Endothelial cell of umbilical vein (primary cell): ENCODE results near the gene HMCES. TPM values are rescaled to one million over a fixed set of nuclear protein-coding genes. Genes with fewer than 3 reads are reported as not detected.

Source experiments
- BruUV-seq: library from RNA; stranded (reverse); fragments of 400-500 nt; replicated peaks from 2 replicates; lab custom pipeline; 2021; lab: Mats Ljungman, UMichigan
- CTCF ChIA-PET: fragments of 300-600, 350-600 bp; sonication (Branson Sonifier 250); formaldehyde crosslinking; loops from one replicate; lab custom pipeline; 2021; ENCODE audit warnings: antibody characterized with exemption, inconsistent platforms; lab: Charles Lee
- POLR2A ChIA-PET: fragments of 300-600, 350-600 bp; sonication (Branson Sonifier 250); formaldehyde crosslinking; loops from one replicate; lab custom pipeline; 2021; ENCODE audit warnings: antibody characterized with exemption, inconsistent platforms; lab: Charles Lee
- DNase-seq: peaks from one replicate; pipeline ENCODE4 v3.0.0-alpha.2; 2011; ENCODE audit warnings: low read depth, low spot score
- FAIRE-seq: peaks from 2 replicates; lab custom pipeline; 2011; peaks lifted over from hg19 to GRCh38; lab: Jason Lieb, UNC
- H2AFZ ChIP-seq: 2 replicates; pipeline ENCODE4 v1.6.0; 2012; ENCODE audit warnings: low read depth, low read length, control low read depth, inconsistent platforms
- H3K27ac ChIP-seq: 2 replicates; pipeline ENCODE4 v1.5.1; 2011; ENCODE audit warnings: low read depth, mild to moderate bottlenecking, control low read depth, low read length, moderate library complexity; ENCODE audit not compliant: insufficient read depth
- H3K27me3 ChIP-seq, 2 experiments: 2 replicates each; pipeline versions ENCODE4 v1.6.0 to v1.6.1; 2011; ENCODE audit warnings: low read length in 2 of 2, mixed read lengths in 1 of 2; ENCODE audit not compliant: control insufficient read depth in 2 of 2, insufficient read depth in 2 of 2
- H3K36me3 ChIP-seq, 2 experiments: 2 replicates in 1 of 2; 3 replicates in 1 of 2; pipeline ENCODE4 v1.5.1; 2011; ENCODE audit warnings: low read length in 2 of 2, mild to moderate bottlenecking in 1 of 2, moderate library complexity in 1 of 2; ENCODE audit not compliant: control insufficient read depth in 2 of 2, insufficient read depth in 2 of 2; ENCODE audit errors: extremely low read depth in 1 of 2
- H3K4me1 ChIP-seq: 3 replicates; pipeline ENCODE4 v1.5.1; 2011; ENCODE audit warnings: mild to moderate bottlenecking, low read length; ENCODE audit not compliant: control insufficient read depth, insufficient read depth; ENCODE audit errors: extremely low read depth
- H3K4me2 ChIP-seq: 2 replicates; pipeline ENCODE4 v1.6.1; 2011; ENCODE audit warnings: low read length, control low read depth, mixed read lengths; ENCODE audit not compliant: insufficient read depth
- H3K4me3 ChIP-seq, 3 experiments: fragments of 200-600 bp in 1 of 3; sonication (generic), shearing (Covaris generic) in 1 of 3; replicated peaks in 1 of 3; 2 replicates each; pipeline ENCODE4 v1.5.1; 2011 to 2016; ENCODE audit warnings: control low read depth in 3 of 3, low read length in 3 of 3, mild to moderate bottlenecking in 2 of 3, inconsistent platforms in 1 of 3, low read depth in 1 of 3, moderate library complexity in 1 of 3; ENCODE audit not compliant: insufficient read depth in 1 of 3
- H3K79me2 ChIP-seq: 2 replicates; pipeline ENCODE4 v1.6.0; 2012; ENCODE audit warnings: low read length, inconsistent platforms; ENCODE audit not compliant: control insufficient read depth, insufficient read depth
- H3K9ac ChIP-seq: replicated peaks from 2 replicates; pipeline ENCODE3; 2011; ENCODE audit warnings: low read length, control low read depth; ENCODE audit not compliant: insufficient read depth; ENCODE audit errors: extremely low read depth
- H3K9me1 ChIP-seq: replicated peaks from 3 replicates; pipeline ENCODE4 v1.6.0; 2011; ENCODE audit warnings: mild to moderate bottlenecking, low read length; ENCODE audit not compliant: control insufficient read depth, insufficient read depth; ENCODE audit errors: extremely low read depth
- H3K9me3 ChIP-seq: replicated peaks from 2 replicates; pipeline ENCODE4 v1.5.1; 2012; ENCODE audit warnings: low read length, inconsistent platforms; ENCODE audit not compliant: control insufficient read depth, insufficient read depth
- H4K20me1 ChIP-seq: replicated peaks from 2 replicates; pipeline ENCODE3; 2011; ENCODE audit warnings: mild to moderate bottlenecking, low read length; ENCODE audit not compliant: control insufficient read depth, insufficient read depth; ENCODE audit errors: extremely low read depth
- EZH2 ChIP-seq: IDR thresholded peaks from 2 replicates; pipeline ENCODE4 v1.6.1; 2012; ENCODE audit warnings: borderline replicate concordance, low read depth, mild to moderate bottlenecking, moderate library complexity, low read length, inconsistent platforms; ENCODE audit not compliant: severe bottlenecking
- FOS ChIP-seq: IDR thresholded peaks from 2 replicates; pipeline ENCODE4 v1.6.1; 2011; ENCODE audit warnings: mild to moderate bottlenecking, low read length, moderate library complexity, borderline replicate concordance; ENCODE audit not compliant: insufficient read depth
- GATA2 ChIP-seq: IDR thresholded peaks from 2 replicates; pipeline ENCODE4 v1.7.0; 2011; ENCODE audit warnings: low read depth, mild to moderate bottlenecking, moderate library complexity, mixed read lengths, low read length; ENCODE audit not compliant: insufficient read length, insufficient read depth
- JUN ChIP-seq: IDR thresholded peaks from 2 replicates; pipeline ENCODE4 v1.6.1; 2011; ENCODE audit warnings: borderline replicate concordance, low read depth; ENCODE audit not compliant: insufficient read length, insufficient read depth
- POLR2A ChIP-seq: IDR thresholded peaks from 2 replicates; pipeline ENCODE4 v1.6.1; 2012; ENCODE audit warnings: low read depth, mild to moderate bottlenecking, control low read depth, low read length
- POLR2AphosphoS5 ChIP-seq: IDR thresholded peaks from 2 replicates; pipeline ENCODE4 v1.6.1; 2012; ENCODE audit warnings: low read depth, mild to moderate bottlenecking, control low read depth, low read length, moderate library complexity; ENCODE audit not compliant: insufficient read depth
- dilution Hi-C: fragments of 300-500 bp; cut with MboI; formaldehyde crosslinking; loops from one replicate; pipeline ENCODE4 v1.15.0; 2019; ENCODE audit warnings: low sequenced_read_pairs; ENCODE audit not compliant: extremely low pct_ligation_motif_present
- intact Hi-C: fragments of 100-400 bp; cut with micrococcal nuclease; formaldehyde crosslinking; loops from one replicate; pipeline ENCODE4 v1.10.0; 2022
- polyA plus RNA-seq, 4 experiments: library from polyadenylated mRNA; depleted of rRNA in 3 of 4; stranded (reverse) in 3 of 4; unstranded in 1 of 4; fragments of >200 nt; gene quantifications; 2 replicates each; pipeline versions ENCODE4 v1.2.1 to v1.2.3, GENCODE V29; 2011 to 2012; ENCODE audit warnings: missing spikeins in 1 of 4
- total RNA-seq: library from RNA; stranded (reverse); gene quantifications from 2 replicates; pipeline ENCODE4 v1.2.3, GENCODE V29; 2021
- TF ChIP-seq, protein P1 (sequence below): IDR thresholded peaks from 2 replicates; pipeline ENCODE4 v1.6.1; 2011; ENCODE audit not compliant: insufficient read depth, insufficient read length
- TF ChIP-seq, protein P2 (sequence below), 2 donors: IDR thresholded peaks; 1 replicate in 1 of 2; 2 replicates in 1 of 2; pipeline ENCODE4 v1.5.1; 2011; ENCODE audit warnings: low read length in 2 of 2, mild to moderate bottlenecking in 2 of 2, moderate library complexity in 2 of 2, control low read depth in 1 of 2, inconsistent platforms in 1 of 2, low read depth in 1 of 2; ENCODE audit not compliant: insufficient read depth in 1 of 2; ENCODE audit errors: extremely low read depth in 1 of 2

HMCES gene
- total and polyA plus RNA-seq, 2 donors (not counting 3 experiments of a cell fraction or from before 2014, with no cell fraction given), result 30.6 to 40.8 TPM

DNA sequence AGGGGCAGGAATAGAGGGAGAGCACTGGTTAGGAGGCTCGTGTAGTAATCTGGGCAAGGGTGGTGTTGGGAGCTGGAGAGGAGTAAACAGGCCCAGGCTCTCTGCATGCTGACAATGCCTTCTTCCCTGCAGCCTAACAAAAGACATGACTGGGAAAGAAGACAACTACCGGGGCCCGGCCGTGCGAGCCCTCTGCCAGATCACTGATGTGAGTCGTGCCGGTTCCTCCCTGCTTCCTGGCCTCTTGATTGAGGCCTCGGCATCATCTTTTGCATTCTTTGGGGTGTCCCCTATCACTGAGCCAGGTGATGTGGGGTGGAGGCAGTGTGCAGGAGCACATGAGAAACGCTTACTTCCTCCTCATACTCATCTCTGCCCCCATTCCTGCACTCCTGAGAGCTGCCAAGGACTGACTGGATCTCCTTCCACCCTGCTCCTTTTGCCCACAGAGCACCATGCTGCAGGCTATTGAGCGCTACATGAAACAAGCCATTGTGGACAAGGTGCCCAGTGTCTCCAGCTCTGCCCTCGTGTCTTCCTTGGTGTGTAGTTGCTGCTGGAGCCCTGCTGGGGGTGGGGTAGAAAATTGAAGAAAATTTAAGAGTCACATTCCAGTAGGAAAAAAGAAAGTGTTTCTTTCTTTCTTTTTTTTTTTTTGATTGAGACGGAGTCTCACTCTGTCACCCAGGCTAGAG lies 24.0 kb upstream of the HMCES start:
- CTCF ChIA-PET, result interaction anchor here (1.7 kb wide), 1 partner anchor 285 kb away, joined by 4 read pairs; no protein-coding TSS in a partner anchor
- intact Hi-C loops, result no loop called here
- FAIRE-seq, result no peak
- no peak for DNase-seq
- no peaks in the 10 kb centered on the region for H3K9me1 ChIP-seq
- dilution Hi-C loops, result no loop called here
- H3K9ac ChIP-seq, result no peak overlapping the region
- no peaks in the 10 kb centered on the region for H3K27me3 ChIP-seq
- POLR2A ChIA-PET, result interaction anchor here (0.6 kb wide), 1 partner anchor 196 kb away, joined by 9 read pairs; no protein-coding TSS in a partner anchor
- H4K20me1 ChIP-seq, result no peaks in the 10 kb centered on the region
- H3K36me3 ChIP-seq, result peaks cover 35 to 58% of the 10 kb centered on the region in 2 experiments
- H2AFZ ChIP-seq, result no peak overlapping the region
- H3K9me3 ChIP-seq, result no peaks in the 10 kb centered on the region
- H3K4me2 ChIP-seq, result no peak overlapping the region
- peaks cover 22% of the 10 kb centered on the region for H3K79me2 ChIP-seq
- H3K27ac ChIP-seq, result no peak overlapping the region
- BruUV-seq, result no TSS peak
- H3K4me1 ChIP-seq, result peaks cover 7% of the 10 kb centered on the region
- H3K4me3 ChIP-seq, result no peak overlapping the region
- no peak for TF ChIP-seq EZH2
- TF ChIP-seq FOS, result no peak
- TF ChIP-seq, protein P1, sequence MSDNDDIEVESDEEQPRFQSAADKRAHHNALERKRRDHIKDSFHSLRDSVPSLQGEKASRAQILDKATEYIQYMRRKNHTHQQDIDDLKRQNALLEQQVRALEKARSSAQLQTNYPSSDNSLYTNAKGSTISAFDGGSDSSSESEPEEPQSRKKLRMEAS, result no peak
- TF ChIP-seq, protein P2, sequence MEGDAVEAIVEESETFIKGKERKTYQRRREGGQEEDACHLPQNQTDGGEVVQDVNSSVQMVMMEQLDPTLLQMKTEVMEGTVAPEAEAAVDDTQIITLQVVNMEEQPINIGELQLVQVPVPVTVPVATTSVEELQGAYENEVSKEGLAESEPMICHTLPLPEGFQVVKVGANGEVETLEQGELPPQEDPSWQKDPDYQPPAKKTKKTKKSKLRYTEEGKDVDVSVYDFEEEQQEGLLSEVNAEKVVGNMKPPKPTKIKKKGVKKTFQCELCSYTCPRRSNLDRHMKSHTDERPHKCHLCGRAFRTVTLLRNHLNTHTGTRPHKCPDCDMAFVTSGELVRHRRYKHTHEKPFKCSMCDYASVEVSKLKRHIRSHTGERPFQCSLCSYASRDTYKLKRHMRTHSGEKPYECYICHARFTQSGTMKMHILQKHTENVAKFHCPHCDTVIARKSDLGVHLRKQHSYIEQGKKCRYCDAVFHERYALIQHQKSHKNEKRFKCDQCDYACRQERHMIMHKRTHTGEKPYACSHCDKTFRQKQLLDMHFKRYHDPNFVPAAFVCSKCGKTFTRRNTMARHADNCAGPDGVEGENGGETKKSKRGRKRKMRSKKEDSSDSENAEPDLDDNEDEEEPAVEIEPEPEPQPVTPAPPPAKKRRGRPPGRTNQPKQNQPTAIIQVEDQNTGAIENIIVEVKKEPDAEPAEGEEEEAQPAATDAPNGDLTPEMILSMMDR (IDR thresholded peaks at IDR 0.05; ENCODE audit: extremely low read depth in 1 of 2, insufficient read depth in 1 of 2, low read depth in 1 of 2, low read length in 2 of 2), result no peak
- TF ChIP-seq POLR2A, result no peak
- TF ChIP-seq POLR2AphosphoS5, result no peak
- no peak for TF ChIP-seq JUN
- TF ChIP-seq GATA2, result no peak
